Fibroblast of lung (primary cell): ENCODE measurements around the gene ATXN7L1.

Source experiments
- CTCF ChIP-seq, 2 donors: IDR thresholded peaks in 1 of 2; conservative IDR thresholded peaks in 1 of 2; 1 replicate in 1 of 2; 2 replicates in 1 of 2; pipeline ENCODE4 v1.5.1; 2011 to 2012; ENCODE audit warnings: low read length in 2 of 2, control low read depth in 1 of 2, inconsistent platforms in 1 of 2, low read depth in 1 of 2, mild to moderate bottlenecking in 1 of 2
- EZH2 ChIP-seq: IDR thresholded peaks from 2 replicates; pipeline ENCODE4 v1.5.1; 2012; ENCODE audit warnings: low read length, control low read depth, mild to moderate bottlenecking; ENCODE audit errors: missing control alignments

- TF ChIP-seq CTCF (conservative IDR thresholded peaks at IDR 0.05 in 1 of 2, IDR thresholded peaks at IDR 0.05 in 1 of 2; ENCODE audit: low read depth in 1 of 2, low read length in 2 of 2): no peak
- no peak for TF ChIP-seq EZH2
Observed at GRCh38 chr7:105879782-105880181, 3.4 kb upstream of the ATXN7L1 start.
